HG02571 (cell line): ENCODE data around the gene RNASE7.

Experiments
- ATAC-seq: cut with Tn5 transposase; IDR thresholded peaks from one replicate; pipeline ENCODE4 v1.9.1; 2021; ENCODE audit warnings: mild to moderate bottlenecking, moderate library complexity; ENCODE audit not compliant: unreplicated experiment

RNASE7 gene

GRCh38 chr14:21084998-21085853 is 43.1 kb downstream of the RNASE7 start:
- ATAC-seq: no peak

- ATAC-seq: no peak
Measured at GRCh38 chr14:21086908-21087293, 44.7 kb downstream of the RNASE7 start.

GRCh38 chr14:21087294-21088091 is 45.3 kb downstream of the RNASE7 start:
- ATAC-seq: no peak

DNA sequence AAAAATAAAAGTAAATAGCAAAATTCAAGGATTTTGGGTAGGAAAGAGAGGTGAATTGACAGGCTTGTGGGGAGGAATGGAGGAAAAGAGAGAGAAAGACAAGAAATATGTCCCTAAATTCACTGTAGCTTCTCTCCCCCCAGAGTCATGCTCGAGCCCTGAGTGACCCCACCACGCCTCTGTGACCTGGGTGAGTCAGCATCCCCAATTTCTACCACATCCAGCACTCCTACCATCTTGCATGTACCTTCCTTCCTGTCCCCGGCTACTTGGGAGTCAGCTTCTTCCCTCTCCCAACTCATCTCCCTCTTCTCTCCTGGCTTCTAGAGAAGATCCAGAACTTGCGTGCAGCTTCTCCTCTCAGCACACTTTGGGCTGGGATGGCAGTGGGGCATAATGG is 46.5 kb downstream of the RNASE7 start:
- ATAC-seq: no peak

DNA sequence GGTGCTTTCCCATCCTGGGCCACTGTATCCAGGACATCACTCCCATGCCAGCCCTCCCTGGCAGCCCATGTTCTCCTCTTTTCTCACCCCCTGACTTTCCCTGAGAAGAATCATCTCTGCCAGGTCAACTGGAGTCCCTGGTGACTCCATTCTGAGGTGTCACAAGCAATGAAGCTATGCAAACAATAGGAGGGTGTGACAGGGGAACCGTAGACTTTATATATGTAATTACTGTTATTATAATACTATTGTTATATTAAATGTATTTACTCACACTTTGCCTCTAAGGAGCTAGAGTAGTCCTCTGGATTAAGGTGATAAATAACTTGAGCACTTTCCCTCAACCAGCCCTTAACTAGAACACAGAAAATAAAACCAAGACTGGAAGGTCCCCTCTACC is 47.1 kb downstream of the RNASE7 start:
- no peak for ATAC-seq

DNA sequence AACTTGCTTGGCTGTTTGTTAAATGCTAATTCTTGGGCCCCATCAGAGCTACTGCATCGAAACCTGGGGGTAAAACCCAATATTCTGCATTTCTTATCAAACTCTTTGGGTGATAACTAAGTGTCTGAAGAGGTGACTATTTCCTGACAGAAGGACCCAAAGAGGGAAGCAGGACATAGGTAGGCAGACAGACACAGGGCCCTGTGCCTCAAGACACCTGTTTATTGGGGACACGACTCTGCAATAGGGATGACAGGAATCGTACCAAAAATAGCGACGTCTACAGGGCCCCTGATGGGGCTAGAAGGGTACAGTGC is 47.7 kb downstream of the RNASE7 start:
- ATAC-seq: no peak

GRCh38 chr14:21090194-21090939 is 48.2 kb downstream of the RNASE7 start:
- ATAC-seq: no peak

- ATAC-seq: no peak
Measured at GRCh38 chr14:21090940-21091663, 48.9 kb downstream of the RNASE7 start.

DNA sequence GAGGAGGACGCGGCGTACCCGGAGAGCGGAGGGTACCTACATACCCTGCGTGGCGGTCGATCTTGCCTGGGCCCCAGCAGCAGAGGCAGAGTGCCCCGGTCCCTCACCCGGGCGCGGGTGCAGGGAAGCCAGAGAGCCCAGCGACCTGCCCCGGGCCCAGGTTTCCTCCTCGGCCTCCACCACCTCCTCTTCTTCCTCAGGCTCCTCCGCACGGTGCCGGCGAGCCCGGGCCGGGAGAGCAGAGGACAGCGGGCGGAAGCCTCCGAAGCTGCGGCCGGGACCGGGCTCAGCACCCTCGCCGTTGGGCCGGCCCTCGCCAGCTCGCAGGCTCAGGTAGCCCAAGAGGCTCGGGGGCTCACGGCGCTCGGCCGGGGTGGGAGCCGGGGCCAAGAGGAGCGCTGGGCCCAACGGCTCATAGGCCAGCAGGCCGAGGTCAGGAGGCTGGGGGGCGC is 49.7 kb downstream of the RNASE7 start:
- ATAC-seq: no peak

DNA sequence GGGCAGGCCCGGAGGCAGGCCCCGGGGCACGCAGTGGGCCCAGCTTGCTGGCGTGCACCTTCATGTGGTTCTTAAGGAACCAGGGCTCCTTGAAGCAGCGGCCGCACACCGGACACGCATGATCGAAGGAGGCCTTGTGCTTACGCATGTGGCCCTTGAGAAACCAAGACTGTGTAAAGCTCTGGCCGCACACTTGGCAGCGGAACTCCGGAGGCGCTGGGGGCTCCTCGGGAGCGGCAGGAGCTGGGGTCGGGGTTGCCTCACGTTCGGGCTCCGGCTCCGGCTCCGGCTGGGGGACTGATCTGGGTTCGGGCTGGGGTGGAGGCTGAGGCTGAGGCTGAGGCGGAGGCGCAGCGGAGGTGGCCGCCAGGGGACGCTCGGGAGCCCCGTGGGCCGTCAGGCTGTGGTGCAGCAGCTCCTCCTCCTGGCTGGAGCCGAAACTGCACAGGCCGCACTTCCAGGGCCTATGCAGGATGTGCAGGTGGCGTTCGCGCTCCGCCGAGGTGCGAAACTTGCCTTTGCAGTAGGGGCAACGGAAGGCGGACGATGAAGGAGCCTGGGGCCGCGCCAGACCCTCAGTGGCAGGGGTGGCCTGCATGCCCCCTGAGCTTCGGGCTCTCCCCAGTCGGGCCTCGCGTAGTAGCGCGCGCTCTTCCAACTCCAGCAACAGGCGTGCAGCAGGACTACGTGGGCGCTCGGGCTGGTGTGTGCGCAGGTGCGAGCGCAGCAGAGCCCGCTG is 50.3 kb downstream of the RNASE7 start:
- peak; percentile 80 for ATAC-seq

- ATAC-seq: no peak
Measured at GRCh38 chr14:21093018-21093417, 50.9 kb downstream of the RNASE7 start.
